ENCODE data around the gene DNMT3B. TPM values are rescaled to one million over a fixed set of nuclear protein-coding genes. Genes with fewer than 3 reads are reported as not detected.
"Not testable (repeated sequence)": the region's sequence is repeated elsewhere in the genome, so short reads cannot be mapped to it uniquely, and the experiment has no call there.

Gene DNMT3B
- total RNA-seq: 1 to 10 TPM; 6.3 to 6.5 TPM

- H3K36me3 ChIP-seq (replicated peaks in 1 of 2; ENCODE audit: insufficient read depth in 1 of 2, low read depth in 2 of 2): no peaks in the 10 kb centered on the region
- H3K4me1 ChIP-seq: peaks cover 37% of the 10 kb centered on the region
- intact Hi-C loops (cut with DNase I): no loop called here
- 0 to 1% methylated on average over 12 to 72 of the region's 92 CpGs for WGBS, 2 donors
- peak within 1 kb of the TSS; percentile 22 to 66 (median 64) for H3K27ac ChIP-seq
- no peaks in the 10 kb centered on the region for H3K9me3 ChIP-seq
- no peaks in the 10 kb centered on the region for H3K27me3 ChIP-seq
- peak; percentile 92 for ATAC-seq
- TF ChIP-seq CTCF (IDR thresholded peaks at IDR 0.05) (peak in 4 of 7 experiments; percentile 9 to 44 (median 25)), POLR2A (IDR thresholded peaks at IDR 0.05) (peak in 1 of 3 donors; percentile 27)
- DNase-seq: peak; percentile 81 to 88 (median 82)
- peak within 1 kb of the TSS; percentile 49 to 67 for H3K4me3 ChIP-seq
Observed at GRCh38 chr20:32761831-32762753, at the start of gene DNMT3B. Gene DNMT3B, plus strand, starts transcription at chr20:32762385. Its CDS starts 17,939 bp downstream, at chr20:32780324.

GRCh38 chr20:32718749-32719348 is 43.3 kb upstream of the DNMT3B start:
- Histone ChIP-seq H3K27ac (no peak overlapping the region), H3K4me1 (no peaks in the 10 kb centered on the region), H3K4me3 (no peak overlapping the region), H3K27me3 (no peaks in the 10 kb centered on the region), H3K36me3 (replicated peaks in 1 of 2; ENCODE audit: insufficient read depth in 1 of 2, low read depth in 2 of 2) (no peaks in the 10 kb centered on the region), H3K9me3 (no peaks in the 10 kb centered on the region)
- DNase-seq (no peak), ATAC-seq (no peak)
- intact Hi-C loops (cut with DNase I): no loop called here
- TF ChIP-seq POLR2A (IDR thresholded peaks at IDR 0.05): no peak
- no peak for TF ChIP-seq CTCF (IDR thresholded peaks at IDR 0.05)
- 43 to 61% methylated on average over 2 to 3 of the region's 3 CpGs for WGBS, 2 donors

GRCh38 chr20:32727683-32728082 is 34.5 kb upstream of the DNMT3B start:
- no peak for TF ChIP-seq CTCF (IDR thresholded peaks at IDR 0.05)
- TF ChIP-seq POLR2A (IDR thresholded peaks at IDR 0.05): no peak
- Histone ChIP-seq H3K27me3 (no peaks in the 10 kb centered on the region), H3K36me3 (replicated peaks in 1 of 2; ENCODE audit: insufficient read depth in 1 of 2, low read depth in 2 of 2) (peaks cover 0 to 5% of the 10 kb centered on the region in 2 donors), H3K4me1 (peaks cover 9% of the 10 kb centered on the region), H3K27ac (no peak overlapping the region), H3K9me3 (no peaks in the 10 kb centered on the region), H3K4me3 (no peak overlapping the region)
- ATAC-seq (no peak), DNase-seq (no peak)
- 60 to 83% methylated on average over 5 to 7 of the region's 7 CpGs for WGBS, 2 donors
- intact Hi-C loops (cut with DNase I): no loop called here

GRCh38 chr20:32728435-32728834 is 33.8 kb upstream of the DNMT3B start:
- H3K9me3 ChIP-seq; intact Hi-C loops (cut with DNase I); H3K36me3 ChIP-seq (replicated peaks in 1 of 2; ENCODE audit: insufficient read depth in 1 of 2, low read depth in 2 of 2); H3K27ac ChIP-seq; DNase-seq; ATAC-seq; H3K4me3 ChIP-seq; H3K4me1 ChIP-seq; H3K27me3 ChIP-seq: not testable (repeated sequence)
- 81 to 92% methylated on average over 6 of the region's 6 CpGs for WGBS, 2 donors

GRCh38 chr20:32729334-32729733 is 32.9 kb upstream of the DNMT3B start:
- H3K27me3 ChIP-seq; ATAC-seq; DNase-seq; intact Hi-C loops (cut with DNase I); H3K9me3 ChIP-seq; H3K36me3 ChIP-seq (replicated peaks in 1 of 2; ENCODE audit: insufficient read depth in 1 of 2, low read depth in 2 of 2); H3K27ac ChIP-seq; H3K4me1 ChIP-seq; H3K4me3 ChIP-seq: not testable (repeated sequence)
- WGBS, 2 donors: 96 to 97% methylated on average over 3 to 4 of the region's 5 CpGs

Measured in body of pancreas (tissue), 4 donors.